DMS 273 (cell line): ENCODE measurements around the gene PRRT3.
"Not testable (repeated sequence)": the region's sequence is repeated elsewhere in the genome, so short reads cannot be mapped to it uniquely, and the experiment has no call there.

Experiments used
- DNase-seq: peaks from one replicate; lab custom pipeline; 2025; ENCODE audit not compliant: unreplicated experiment; lab: John Stamatoyannopoulos, UW

Gene PRRT3

DNA sequence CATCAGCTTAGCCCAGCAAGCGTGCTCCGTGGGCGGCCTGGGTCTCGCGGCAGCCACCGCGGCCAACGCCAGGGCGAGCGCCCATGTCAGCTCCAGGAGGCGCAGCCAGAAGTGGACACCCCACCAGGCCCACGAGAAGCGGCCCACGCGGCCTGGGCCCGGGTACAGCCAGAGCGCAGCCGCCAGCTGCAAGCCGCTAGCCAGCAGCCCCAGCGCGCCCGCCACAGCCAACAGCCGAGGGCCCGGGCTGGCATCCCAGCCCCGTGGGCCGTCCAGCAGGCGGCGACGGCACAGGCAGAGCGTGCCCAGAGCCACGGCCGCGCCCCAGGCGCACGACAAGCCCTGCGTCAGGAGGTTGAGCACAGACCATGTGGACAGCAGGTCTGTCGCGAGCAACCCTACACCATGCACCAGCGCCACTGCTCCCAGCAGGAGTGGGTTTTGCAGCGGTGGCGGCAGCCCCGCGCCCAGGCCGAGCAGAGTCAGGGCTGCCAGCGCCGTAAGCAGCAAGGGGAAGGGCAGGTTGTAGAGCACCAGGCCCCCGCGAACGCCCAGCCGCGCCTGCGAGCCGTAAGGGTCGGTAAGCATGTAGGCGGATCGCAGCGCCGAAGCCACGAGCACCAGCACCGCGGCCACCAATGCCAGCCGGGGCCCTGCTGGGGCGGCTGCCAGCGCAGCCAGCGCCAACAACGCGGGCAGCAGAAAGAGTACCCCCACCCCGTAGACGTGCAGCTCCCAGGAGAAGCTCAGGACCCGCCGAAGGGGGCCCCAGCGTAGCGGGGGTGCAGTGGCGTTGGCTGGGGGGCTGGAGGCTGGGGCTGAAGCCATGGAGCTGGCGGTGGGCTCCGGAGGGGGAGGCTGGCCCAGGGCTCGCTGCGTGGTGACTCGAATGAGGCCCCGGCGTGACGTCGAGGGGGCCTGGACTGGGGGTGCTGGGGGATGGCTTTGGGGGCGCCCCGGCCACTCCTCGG, 4.9 kb downstream of the PRRT3 start:
- DNase-seq, result peak; percentile 86

DNA sequence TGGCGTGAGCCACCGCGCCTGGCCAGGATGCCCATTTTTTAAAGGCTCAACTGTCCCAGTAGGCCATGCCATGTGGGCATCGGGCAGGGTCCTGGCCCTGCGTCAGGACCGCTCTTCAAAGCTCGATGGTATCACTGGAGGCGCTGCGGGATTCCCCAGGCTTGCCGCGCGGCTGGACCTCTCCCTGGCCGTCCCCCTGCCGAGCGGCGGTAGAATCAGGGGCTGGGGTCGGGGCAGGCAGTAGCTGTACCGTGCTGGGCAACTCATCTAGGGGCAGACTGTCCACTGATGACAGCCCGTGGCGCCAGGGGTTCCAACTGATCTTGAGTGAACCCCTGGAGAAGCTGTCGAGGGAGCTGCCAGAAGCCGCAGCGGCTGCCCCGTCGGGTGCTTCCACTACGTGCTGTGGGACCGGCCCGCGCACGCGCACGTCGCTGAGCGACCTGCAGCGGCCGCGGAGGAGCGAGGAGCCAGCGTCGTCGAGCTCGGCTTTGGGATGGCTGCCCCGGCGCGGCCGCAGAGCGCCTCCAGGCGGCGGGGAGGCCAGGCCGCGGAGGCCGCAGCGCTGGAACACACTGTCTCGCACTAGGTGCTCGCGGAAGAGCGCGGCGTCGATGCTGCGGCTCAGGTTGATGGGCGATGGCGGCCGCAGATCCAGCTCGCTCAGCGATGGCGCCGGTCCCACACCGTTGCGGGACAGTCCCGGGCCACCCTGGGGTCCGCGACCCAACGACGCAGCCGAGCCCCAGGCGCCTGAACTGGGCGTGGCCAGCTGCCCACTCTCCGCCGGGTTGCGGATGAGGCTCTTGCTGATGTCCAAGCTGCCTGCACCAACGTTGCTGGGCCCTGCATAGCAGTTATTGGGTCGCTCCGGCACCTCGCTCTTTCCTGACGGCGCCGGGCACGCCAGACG, 5.8 kb downstream of the PRRT3 start:
- peak; percentile 93 for DNase-seq

DNA sequence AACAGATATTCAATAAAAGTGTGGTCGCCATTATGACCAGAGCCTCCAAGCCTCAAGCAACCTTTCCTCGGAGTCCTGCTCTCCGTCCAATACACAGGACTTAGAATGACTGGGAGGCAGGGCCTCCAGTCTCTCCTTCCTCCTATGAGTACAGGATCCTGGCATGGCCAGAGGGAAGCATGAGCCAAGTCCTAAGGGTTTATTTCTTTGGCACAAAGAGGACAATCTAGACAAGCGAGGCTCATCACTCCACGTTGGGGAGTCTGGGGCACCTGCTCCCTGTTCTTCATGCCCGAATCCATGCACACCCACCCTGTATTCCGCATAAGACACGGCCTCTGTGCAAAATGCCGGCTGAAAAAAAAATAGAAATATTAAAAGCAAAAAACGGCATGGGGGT, 6.8 kb downstream of the PRRT3 start:
- DNase-seq, result no peak

DNA sequence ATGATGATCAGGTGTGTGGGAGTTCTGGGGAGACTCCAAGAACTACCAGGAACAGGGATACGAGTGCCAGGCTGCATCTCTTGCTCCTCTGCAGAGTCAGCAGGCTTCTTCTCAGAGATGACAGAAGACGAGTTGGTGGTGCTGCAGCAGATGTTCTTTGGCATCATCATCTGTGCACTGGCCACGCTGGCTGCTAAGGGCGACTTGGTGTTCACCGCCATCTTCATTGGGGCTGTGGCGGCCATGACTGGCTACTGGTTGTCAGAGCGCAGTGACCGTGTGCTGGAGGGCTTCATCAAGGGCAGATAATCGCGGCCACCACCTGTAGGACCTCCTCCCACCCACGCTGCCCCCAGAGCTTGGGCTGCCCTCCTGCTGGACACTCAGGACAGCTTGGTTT, 7.9 kb downstream of the PRRT3 start:
- no peak for DNase-seq

DNA sequence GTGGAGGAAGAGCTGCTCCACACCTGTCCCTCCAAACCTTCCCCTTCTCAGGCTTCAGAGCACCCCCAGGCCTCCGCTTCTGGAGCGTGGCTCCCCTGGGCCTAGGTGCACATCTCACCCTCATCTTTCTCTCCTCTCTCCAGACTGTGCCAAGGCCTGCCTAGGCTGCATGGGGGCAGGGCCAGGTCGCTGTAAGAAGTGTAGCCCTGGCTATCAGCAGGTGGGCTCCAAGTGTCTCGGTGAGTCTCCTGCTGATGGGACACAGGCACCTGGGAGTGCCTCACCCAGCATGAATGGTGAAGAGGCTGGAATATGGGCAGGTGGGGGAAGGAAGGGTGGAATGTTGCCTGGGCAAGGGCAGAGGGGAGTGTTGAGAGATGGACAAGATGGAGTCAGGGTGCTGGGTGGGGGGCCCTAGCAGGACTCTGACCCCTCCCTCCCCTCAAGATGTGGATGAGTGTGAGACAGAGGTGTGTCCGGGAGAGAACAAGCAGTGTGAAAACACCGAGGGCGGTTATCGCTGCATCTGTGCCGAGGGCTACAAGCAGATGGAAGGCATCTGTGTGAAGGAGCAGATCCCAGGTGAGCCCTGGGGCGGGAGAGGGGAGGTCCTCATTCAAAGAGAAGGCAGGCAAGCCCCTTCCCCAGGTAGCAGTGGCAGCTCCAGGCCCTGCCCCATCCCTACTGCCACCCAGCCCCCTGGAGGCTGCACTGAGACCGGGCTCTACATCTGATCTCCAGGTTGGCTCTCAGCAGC, 9.1 kb downstream of the PRRT3 start:
- DNase-seq, result no peak

DNA sequence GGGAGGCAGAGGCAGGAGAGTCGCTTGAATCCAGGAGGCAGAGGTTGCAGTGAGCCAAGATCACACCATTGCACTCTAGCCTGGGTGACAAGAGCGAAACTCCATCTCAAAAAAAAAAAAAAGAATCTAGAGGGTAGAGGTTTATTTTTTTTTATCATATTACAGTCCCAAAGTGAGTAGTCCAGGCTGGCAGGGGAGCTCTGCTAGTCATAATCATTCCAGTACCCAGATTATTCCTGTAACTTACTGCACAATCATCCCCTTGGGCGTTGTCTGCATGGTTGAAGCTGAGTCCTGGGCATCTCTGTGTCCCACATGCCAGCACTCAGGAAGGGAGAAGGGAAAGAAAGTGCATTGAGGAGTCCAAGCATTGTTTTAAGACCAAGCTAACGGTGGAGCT, 10.0 kb downstream of the PRRT3 start:
- DNase-seq, result no peak

DNA sequence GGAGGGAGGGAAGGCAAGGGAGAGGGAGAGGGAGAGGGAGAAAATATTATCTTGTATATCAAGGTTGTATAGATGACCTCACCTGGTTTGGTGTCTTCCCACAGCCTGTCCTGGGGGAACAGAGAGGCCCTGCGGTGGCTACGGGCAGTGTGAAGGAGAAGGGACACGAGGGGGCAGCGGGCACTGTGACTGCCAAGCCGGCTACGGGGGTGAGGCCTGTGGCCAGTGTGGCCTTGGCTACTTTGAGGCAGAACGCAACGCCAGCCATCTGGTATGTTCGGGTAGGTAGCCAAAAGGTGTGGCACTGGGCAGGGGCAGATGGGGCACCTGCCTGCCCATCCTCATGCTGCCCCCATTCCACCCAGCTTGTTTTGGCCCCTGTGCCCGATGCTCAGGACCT, 11.5 kb downstream of the PRRT3 start:
- DNase-seq, result no peak

DNA sequence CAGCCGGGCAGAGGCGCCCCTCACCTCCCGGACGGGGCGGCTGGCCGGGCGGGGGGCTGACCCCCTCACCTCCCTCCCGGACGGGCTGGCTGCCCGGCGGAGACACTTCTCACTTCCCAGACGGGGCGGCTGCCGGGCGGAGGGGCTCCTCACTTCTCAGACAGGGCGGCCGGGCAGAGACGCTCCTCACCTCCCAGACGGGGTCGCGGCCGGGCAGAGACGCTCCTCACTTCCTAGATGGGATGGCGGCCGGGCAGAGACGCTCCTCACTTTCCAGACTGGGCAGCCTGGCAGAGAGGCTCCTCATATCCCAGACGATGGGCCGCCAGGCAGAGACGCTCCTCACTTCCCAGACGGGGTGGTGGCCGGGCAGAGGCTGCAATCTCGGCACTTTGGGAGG, 12.3 kb downstream of the PRRT3 start:
- DNase-seq, result not testable (repeated sequence)

DNA sequence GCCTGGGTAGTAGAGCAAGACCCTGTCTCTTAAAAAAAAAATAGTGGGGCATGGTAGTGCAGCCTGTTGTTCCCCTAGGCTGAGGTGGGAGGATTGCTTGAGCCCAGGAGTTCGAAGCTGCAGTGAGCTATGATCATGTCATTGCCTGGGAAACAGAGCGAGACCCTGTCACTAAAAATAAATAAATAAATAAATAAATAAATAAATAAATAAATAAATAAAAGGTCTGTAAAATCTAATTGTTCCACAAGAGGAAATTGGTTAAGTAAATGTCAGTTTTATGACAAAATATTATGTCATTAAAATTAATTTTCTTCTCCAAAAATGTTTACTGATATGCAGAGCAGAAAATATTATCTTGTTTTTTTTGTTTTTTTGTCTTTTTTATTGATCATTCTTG, 13.2 kb downstream of the PRRT3 start:
- DNase-seq, result no peak

DNA sequence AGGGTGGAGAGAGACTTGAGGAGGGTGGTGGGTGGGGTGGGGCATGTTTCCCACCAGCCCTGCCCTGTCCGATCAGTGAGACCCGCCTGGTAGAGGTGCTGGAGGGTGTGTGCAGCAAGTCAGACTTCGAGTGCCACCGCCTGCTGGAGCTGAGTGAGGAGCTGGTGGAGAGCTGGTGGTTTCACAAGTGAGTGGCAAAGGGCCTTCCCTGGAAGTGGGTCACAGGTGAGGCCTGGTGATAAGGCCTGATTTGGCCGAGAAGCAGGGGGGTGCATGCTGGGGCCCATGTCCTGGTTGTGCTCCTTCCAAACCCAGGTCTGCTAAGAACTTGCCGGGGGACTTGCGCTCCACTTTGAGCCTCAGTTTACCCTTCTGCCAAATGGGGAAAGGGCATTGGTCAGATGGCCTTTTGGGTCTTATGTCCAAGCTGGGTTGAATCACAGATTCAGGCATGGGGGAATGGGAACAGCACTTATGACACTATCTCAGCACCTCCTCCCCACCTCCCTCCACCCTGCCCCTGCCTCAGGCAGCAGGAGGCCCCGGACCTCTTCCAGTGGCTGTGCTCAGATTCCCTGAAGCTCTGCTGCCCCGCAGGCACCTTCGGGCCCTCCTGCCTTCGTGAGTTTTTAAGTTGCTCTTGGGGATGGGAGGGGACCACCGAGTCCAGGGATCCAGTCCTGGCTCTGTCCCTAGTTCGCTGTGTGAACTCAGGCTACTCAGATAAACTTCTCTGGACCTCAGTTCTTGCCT, 14.5 kb downstream of the PRRT3 start:
- DNase-seq, result no peak

DNA sequence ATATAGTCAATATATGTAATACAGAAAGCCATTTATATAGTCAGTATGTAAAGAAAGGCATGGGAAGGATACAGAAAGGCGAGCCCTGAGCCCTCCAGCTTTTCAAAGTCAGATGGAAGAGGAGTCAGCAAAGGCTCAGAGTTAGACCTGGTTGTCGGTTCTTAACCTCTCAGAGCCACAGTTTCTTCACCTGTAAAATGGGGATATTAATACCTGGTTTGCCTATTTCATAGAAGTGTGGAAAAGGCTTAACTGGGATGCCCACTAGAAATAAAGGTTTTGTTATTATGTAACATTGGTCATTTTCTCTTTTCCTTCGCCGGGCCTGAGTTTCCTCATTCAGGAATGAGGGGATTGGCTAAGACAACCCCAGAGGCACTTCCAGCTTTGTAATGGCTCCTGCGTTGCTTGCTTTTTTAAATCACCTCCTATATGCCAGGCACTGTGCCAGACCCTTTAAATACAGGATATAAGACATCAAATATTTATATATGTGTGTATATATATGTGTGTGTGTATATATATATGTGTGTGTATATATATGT, 16.2 kb downstream of the PRRT3 start:
- no peak for DNase-seq

DNA sequence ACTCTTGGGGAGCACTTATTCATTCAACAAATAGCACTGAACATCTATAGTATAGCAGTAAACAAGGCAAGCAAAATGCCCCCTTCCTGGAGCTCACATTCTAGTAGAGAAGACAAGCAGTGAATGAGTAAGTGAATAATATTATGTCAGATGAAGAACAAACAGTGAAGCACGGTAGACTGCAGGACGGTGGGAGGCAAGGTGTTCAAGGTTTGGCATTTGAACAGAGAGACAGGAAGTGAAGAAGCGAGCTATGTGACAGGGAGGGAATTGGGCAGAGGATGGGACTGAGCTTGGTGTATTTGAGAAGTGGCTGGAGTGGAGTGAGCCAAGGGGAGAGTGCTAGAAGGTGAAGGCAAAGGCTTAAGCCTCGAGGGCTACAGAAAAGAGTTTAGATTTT, 17.2 kb downstream of the PRRT3 start:
- no peak for DNase-seq

DNA sequence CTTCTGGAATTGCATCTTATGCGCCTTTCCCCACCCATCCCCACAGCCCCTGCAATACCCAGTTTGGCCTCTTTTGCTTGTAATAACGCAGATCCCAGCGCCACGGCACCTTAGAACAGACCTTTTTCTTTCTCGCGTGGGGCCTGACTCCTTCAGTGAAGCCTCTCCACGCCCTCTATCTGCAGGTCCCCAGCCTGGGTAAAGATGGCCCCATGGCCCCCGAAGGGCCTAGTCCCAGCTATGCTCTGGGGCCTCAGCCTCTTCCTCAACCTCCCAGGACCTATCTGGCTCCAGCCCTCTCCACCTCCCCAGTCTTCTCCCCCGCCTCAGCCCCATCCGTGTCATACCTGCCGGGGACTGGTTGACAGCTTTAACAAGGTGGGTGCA, 18.0 kb downstream of the PRRT3 start:
- DNase-seq, result peak; percentile 66

DNA sequence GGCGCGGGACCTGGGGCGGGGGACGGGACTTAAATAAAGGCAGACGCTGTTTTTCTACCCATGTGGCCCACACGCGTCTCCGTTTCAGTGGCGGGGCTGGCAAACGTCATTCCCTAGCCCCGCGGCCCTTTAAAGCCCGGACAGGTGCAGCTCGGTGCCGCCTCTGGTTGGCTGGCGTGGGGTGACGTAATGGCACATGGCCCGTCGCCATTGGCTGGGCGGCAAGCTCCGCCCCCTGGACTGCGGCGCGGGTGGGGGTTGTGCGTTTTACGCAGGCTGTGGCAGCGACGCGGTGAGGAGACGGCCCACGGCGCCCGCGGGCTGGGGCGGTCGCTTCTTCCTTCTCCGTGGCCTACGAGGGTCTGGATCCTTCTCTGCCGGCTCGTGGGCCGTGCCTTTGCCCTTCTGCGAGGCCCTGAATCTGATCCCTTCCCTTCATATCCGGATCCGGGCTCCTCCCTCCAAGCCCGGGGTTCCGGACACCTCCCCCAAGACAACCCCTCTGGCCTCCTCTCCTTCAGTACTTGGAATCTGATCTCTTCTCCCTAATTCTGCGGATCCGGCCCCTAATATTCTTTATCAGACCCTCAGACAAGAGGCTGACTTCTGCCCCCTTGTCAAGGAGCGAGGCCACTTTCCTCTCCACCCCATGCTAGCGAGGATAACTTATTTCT, 18.5 kb downstream of the PRRT3 start, which contains the start of gene CRELD1:
TSS of gene CRELD1 (plus strand) at position 274 of the 674 bp plus-strand sequence. CDS start 605 bp downstream, outside the sequence.
- peak; percentile 95 for DNase-seq

DNA sequence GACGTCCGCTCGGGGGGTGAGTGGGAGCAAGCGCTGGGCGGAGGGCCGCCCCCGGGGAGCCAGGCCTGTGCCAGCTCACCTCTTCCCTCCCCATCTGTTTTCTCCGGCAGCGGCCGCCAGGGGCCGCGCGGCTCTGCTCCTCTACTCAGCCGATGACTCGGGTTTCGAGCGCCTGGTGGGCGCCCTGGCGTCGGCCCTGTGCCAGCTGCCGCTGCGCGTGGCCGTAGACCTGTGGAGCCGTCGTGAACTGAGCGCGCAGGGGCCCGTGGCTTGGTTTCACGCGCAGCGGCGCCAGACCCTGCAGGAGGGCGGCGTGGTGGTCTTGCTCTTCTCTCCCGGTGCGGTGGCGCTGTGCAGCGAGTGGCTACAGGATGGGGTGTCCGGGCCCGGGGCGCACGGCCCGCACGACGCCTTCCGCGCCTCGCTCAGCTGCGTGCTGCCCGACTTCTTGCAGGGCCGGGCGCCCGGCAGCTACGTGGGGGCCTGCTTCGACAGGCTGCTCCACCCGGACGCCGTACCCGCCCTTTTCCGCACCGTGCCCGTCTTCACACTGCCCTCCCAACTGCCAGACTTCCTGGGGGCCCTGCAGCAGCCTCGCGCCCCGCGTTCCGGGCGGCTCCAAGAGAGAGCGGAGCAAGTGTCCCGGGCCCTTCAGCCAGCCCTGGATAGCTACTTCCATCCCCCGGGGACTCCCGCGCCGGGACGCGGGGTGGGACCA, 19.2 kb downstream of the PRRT3 start:
- DNase-seq, result peak; percentile 92

DNA sequence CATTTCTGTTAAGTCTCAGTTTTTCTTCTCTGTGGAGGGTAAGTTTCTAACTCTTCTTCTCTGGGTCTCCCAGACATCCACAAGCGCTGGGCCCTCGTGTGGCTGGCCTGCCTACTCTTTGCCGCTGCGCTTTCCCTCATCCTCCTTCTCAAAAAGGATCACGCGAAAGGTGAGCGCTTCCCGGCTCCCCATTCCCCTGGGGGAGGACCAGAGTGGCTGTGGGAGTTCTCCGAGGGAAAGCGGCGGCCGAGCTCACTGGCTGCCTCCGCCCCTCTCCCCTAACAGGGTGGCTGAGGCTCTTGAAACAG, 19.7 kb downstream of the PRRT3 start:
- DNase-seq, result no peak

DNA sequence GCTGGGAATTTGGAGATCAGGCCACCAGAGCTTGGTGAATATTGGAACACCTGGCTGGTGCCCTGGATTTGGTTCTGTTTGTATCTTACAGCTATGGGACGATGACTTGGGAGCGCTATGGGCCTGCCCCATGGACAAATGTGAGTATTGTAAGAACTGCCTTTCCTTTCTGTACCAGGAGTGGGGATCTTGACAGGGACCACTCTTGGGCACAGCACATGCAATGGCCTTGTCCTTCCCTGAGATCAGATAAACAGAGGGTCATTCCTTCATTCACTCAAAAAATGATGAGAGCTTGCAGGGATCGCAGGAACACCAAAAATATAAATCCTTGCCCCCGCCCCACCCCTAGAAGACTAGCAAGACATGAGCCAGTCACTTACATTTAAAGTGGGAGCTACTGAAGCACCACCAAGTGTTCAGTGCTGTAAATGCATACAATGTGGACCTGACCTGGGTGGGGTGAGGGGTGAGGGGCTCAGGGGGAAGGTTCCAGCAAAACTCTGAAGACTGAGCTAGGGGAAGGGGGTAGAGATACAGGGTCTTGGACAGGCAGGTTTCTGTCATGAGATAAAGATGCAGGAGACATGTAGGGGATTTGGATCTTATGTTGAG, 21.3 kb downstream of the PRRT3 start:
- DNase-seq, result peak; percentile 39

DNA sequence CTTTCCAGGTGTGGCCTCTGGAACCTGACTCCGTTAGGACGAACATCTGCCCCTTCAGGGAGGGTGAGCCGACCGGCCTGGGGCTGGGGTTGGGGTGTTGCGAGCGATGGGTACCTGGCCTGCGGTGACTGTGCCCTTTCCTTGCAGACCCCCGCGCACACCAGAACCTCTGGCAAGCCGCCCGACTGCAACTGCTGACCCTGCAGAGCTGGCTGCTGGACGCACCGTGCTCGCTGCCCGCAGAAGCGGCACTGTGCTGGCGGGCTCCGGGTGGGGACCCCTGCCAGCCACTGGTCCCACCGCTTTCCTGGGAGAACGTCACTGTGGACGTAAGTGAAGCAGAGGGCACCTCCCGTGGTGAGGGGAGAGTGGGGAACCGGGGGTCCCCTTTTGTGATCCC, 24.1 kb downstream of the PRRT3 start:
- no peak for DNase-seq
